ENCODE measurements around the gene FARP1.

Gene FARP1

DNA sequence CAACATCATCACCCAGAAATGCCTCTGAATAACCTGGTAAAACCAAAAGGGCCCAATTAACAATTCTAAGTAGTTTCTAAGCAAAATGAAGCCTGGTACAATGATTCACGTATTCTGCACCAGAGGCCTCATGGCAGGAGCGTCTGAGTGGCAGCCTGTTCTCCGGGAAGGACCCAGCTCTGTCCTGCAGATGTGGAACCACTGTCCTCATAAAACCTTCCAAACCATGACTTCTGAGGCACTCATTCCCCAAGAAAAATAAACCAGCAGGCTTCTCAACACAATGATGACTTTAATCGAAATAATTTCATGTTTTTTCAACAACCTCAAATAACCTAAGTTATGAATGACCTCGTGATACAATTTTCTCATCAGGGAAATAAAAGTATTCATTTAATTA is 344.1 kb downstream of the FARP1 start:
- Histone ChIP-seq H3K4me1 (ENCODE audit: control insufficient read depth, insufficient read depth, low read length) (peaks cover 57% of the 10 kb centered on the region), H3K4me3 (ENCODE audit: low read length) (no peak overlapping the region), H3K27me3 (replicated peaks; ENCODE audit: control insufficient read depth, insufficient read depth, low read length) (no peaks in the 10 kb centered on the region), H3K9me3 (ENCODE audit: control insufficient read depth, low read length) (no peaks in the 10 kb centered on the region), H3K36me3 (ENCODE audit: control insufficient read depth, insufficient read depth, low read length, severe bottlenecking) (no peaks in the 10 kb centered on the region), H3K9ac (ENCODE audit: low read length) (no peak overlapping the region)
- no peak for DNase-seq (ENCODE audit: low read depth)

DNA sequence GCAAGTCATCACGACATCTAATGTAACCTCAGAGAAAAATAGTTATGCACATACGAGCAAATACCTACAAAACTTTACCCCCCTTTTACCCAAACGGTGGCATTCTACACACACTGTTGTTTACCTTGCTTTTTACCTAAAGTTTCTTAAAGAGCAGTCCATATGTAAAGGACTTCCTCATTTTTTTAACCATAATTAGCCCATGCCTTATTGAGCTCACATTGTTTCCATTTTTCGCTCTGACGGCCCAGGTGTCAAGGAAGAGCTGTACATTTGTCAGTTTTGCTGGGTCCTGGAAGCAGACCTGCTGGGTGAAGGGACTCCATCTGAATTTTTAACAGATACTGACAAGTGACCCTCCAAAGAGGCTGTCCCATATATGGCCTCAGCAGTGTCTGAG is 344.6 kb downstream of the FARP1 start:
- Histone ChIP-seq H3K36me3 (ENCODE audit: control insufficient read depth, insufficient read depth, low read length, severe bottlenecking) (no peaks in the 10 kb centered on the region), H3K4me1 (ENCODE audit: control insufficient read depth, insufficient read depth, low read length) (peaks cover 55% of the 10 kb centered on the region), H3K9ac (ENCODE audit: low read length) (no peak overlapping the region), H3K4me3 (ENCODE audit: low read length) (no peak overlapping the region), H3K27me3 (replicated peaks; ENCODE audit: control insufficient read depth, insufficient read depth, low read length) (no peaks in the 10 kb centered on the region), H3K9me3 (ENCODE audit: control insufficient read depth, low read length) (no peaks in the 10 kb centered on the region)
- no peak for DNase-seq (ENCODE audit: low read depth)

DNA sequence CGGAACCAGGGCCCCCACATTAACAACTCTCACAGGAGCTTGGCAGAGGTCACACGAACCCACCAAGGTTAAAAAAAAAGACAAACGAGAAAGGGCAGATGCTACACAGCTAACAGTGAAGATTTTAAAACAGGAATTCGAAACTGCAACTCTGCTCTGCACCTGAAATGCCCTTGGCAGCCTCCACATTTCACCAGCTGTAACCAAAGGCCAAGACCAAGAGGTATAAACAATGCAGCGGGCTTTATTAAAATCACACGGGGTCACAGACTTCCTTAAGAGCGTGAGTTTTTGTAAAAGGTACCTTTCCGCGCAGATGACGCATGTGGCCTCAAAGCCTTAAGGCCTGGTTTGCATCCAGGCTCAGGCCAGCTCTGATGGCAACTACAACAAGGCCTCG is 345.8 kb downstream of the FARP1 start:
- Histone ChIP-seq H3K9me3 (ENCODE audit: control insufficient read depth, low read length) (no peaks in the 10 kb centered on the region), H3K4me3 (ENCODE audit: low read length) (no peak overlapping the region), H3K4me1 (ENCODE audit: control insufficient read depth, insufficient read depth, low read length) (peaks cover 53% of the 10 kb centered on the region), H3K36me3 (ENCODE audit: control insufficient read depth, insufficient read depth, low read length, severe bottlenecking) (no peaks in the 10 kb centered on the region), H3K27me3 (replicated peaks; ENCODE audit: control insufficient read depth, insufficient read depth, low read length) (no peaks in the 10 kb centered on the region), H3K9ac (ENCODE audit: low read length) (no peak overlapping the region)
- no peak for DNase-seq (ENCODE audit: low read depth)

DNA sequence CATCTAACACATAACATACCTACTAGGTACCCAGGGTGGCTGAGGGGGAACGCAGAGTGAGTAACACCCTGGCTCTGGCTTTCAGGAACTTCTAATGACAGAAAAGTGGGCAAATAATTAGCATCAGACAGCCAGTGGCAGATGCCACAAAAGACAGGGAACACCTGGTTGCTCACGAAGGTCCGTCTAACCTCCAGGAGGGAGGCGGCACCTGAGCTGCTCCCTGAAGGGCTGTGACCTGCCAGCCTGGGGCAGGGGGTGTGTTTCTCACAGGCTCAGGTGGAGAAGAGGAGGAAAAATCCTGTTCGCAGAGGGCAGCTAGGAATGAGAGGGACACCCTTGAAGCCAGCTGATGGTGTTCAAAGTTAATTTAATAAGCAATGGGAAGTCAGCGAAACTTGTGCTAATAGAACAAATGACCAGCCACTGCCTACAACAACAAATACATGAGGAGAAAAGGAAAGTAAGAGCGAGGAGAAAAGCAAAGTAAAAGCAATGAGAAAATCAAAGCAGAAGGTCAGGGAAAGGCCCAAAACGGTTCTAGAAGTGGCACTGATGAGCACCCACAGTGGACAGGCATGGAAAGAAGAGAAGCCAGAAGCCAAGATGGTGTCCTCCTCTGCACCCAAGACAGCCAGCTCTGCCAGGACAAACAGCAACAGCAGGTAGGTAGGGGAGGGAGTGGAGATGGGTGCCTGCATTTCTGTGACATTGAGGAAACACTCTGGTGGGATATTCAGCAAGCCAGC is 346.7 kb downstream of the FARP1 start:
- Histone ChIP-seq H3K4me1 (ENCODE audit: control insufficient read depth, insufficient read depth, low read length) (peaks cover 48% of the 10 kb centered on the region), H3K9me3 (ENCODE audit: control insufficient read depth, low read length) (no peaks in the 10 kb centered on the region), H3K27me3 (replicated peaks; ENCODE audit: control insufficient read depth, insufficient read depth, low read length) (no peaks in the 10 kb centered on the region), H3K36me3 (ENCODE audit: control insufficient read depth, insufficient read depth, low read length, severe bottlenecking) (no peaks in the 10 kb centered on the region), H3K9ac (ENCODE audit: low read length) (no peak overlapping the region), H3K4me3 (ENCODE audit: low read length) (no peak overlapping the region)
- DNase-seq (ENCODE audit: low read depth), result no peak

DNA sequence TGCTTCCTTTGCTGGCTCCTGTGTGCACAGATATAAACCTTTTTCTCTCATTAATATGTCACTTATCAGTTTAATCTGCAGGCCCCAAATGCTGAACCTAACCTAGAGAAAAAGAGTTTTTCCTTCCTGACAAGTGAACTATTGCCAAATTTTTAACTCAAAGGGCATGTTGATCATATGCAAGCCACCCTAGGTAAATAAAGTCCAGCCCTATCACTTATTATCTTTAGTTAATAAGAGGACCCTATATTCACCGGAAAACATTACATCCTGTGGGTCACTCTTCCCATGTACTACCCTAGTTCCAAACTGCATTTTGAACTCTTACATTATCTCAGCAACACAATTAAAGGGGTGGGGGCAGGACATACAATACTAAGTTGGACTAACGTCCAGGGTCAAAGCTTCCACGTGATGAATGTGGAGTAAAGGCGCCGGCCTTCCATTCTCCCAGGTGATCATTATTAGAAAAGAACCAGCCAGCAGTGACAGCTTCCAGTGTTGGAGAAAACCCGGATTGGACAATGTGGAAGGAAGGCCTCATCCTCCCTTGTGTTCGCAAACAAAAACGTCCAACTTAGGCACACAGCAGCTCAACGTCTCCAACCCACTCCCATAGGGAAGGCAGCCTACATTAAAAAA is 347.4 kb downstream of the FARP1 start:
- Histone ChIP-seq H3K36me3 (ENCODE audit: control insufficient read depth, insufficient read depth, low read length, severe bottlenecking) (no peaks in the 10 kb centered on the region), H3K4me1 (ENCODE audit: control insufficient read depth, insufficient read depth, low read length) (peaks cover 48% of the 10 kb centered on the region), H3K9me3 (ENCODE audit: control insufficient read depth, low read length) (no peaks in the 10 kb centered on the region), H3K4me3 (ENCODE audit: low read length) (no peak overlapping the region), H3K27me3 (replicated peaks; ENCODE audit: control insufficient read depth, insufficient read depth, low read length) (no peaks in the 10 kb centered on the region), H3K9ac (ENCODE audit: low read length) (no peak overlapping the region)
- DNase-seq (ENCODE audit: low read depth), result no peak

DNA sequence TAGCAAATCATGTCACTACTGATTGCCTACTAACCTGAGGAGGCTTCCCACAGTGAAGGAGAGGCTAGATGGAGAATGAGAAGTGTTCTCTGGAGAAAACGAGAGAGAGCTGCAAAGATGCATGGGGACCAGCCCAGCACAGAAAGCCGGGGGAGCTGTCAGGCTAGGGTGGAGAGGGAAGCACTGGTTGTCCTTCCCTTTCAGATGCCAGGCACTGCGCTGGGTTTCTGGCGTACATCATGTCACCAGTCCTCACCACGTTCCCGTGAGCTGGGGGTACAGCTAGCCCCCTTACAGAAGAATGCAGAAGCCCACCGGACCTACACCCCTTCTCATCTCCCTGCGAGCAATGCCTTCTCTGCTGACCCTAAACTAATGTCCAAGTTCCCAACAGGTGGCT is 348.0 kb downstream of the FARP1 start:
- Histone ChIP-seq H3K27me3 (replicated peaks; ENCODE audit: control insufficient read depth, insufficient read depth, low read length) (no peaks in the 10 kb centered on the region), H3K9ac (ENCODE audit: low read length) (no peak overlapping the region), H3K4me1 (ENCODE audit: control insufficient read depth, insufficient read depth, low read length) (peaks cover 52% of the 10 kb centered on the region), H3K4me3 (ENCODE audit: low read length) (no peak overlapping the region), H3K9me3 (ENCODE audit: control insufficient read depth, low read length) (no peaks in the 10 kb centered on the region), H3K36me3 (ENCODE audit: control insufficient read depth, insufficient read depth, low read length, severe bottlenecking) (no peaks in the 10 kb centered on the region)
- DNase-seq (ENCODE audit: low read depth), result no peak

DNA sequence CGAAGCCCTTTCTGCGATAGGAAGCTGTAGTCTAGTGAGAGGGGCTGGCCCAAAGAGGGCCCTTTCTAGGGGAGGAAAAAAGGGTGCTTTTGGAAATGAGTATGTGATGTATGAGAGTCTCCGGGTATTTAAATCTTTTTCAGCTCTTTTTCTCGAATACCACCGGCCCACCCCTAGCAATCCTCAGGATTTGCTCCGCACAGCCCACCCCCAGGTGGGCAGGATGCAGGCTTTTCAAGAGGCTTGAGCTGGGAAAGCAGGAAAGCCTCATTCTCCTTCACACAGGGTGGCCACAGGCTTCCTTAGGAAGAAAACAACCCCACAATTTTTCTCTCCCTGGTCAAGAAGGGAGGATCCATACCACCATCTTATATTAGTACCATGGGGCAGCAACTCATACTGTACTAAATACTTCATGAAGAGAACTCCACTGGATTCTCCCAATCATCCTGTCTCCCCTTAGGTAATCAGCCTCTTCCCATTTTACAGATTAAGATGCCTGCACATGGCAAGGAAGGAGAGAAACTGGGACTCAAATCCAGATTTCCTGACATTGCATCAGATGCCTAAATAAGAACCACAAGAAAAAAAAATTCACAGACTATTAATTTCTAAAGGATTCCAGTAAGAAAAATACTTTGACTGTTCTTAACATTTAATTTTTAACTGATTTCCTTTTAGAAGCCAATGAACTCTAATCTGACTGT is 349.6 kb downstream of the FARP1 start:
- Histone ChIP-seq H3K27me3 (replicated peaks; ENCODE audit: control insufficient read depth, insufficient read depth, low read length) (no peaks in the 10 kb centered on the region), H3K36me3 (ENCODE audit: control insufficient read depth, insufficient read depth, low read length, severe bottlenecking) (no peaks in the 10 kb centered on the region), H3K9ac (ENCODE audit: low read length) (peak overlapping the region; percentile 46), H3K4me3 (ENCODE audit: low read length) (no peak overlapping the region), H3K9me3 (ENCODE audit: control insufficient read depth, low read length) (no peaks in the 10 kb centered on the region), H3K4me1 (ENCODE audit: control insufficient read depth, insufficient read depth, low read length) (peaks cover 58% of the 10 kb centered on the region)
- peak; percentile 62 for DNase-seq (ENCODE audit: low read depth)

DNA sequence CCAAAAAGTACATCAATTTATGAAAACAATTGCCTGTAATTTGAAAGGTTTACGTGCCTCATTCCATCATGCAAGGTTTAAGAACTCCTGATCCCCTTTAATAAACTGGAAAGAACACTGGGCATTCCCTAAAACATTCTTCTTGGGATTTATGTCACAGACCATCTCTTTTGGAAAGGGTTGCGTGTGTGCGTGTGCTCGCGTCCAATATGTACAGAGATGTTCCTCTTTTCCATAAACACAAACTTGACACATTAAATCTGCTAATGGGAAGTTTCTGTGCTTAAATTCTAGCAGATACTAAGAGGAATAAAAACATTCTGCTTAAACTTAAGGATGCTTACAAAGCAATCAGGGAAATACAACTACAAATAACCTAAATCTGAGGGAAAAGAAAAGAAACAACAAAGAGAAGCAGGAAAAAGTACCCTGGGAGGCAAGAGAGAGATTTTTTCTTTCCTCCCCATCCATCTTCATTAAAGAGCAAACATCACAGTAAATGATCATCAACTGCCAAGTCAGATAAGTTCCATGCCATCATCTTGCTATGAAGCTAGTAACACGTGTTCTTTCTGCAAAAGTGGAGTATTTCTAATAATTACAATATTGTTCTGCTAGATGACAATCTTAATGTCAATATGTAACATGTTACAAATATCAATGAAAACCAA is 350.3 kb downstream of the FARP1 start:
- Histone ChIP-seq H3K4me3 (ENCODE audit: low read length) (no peak overlapping the region), H3K9me3 (ENCODE audit: control insufficient read depth, low read length) (no peaks in the 10 kb centered on the region), H3K36me3 (ENCODE audit: control insufficient read depth, insufficient read depth, low read length, severe bottlenecking) (no peaks in the 10 kb centered on the region), H3K9ac (ENCODE audit: low read length) (peak overlapping the region; percentile 46), H3K27me3 (replicated peaks; ENCODE audit: control insufficient read depth, insufficient read depth, low read length) (no peaks in the 10 kb centered on the region), H3K4me1 (ENCODE audit: control insufficient read depth, insufficient read depth, low read length) (peaks cover 55% of the 10 kb centered on the region)
- no peak for DNase-seq (ENCODE audit: low read depth)

DNA sequence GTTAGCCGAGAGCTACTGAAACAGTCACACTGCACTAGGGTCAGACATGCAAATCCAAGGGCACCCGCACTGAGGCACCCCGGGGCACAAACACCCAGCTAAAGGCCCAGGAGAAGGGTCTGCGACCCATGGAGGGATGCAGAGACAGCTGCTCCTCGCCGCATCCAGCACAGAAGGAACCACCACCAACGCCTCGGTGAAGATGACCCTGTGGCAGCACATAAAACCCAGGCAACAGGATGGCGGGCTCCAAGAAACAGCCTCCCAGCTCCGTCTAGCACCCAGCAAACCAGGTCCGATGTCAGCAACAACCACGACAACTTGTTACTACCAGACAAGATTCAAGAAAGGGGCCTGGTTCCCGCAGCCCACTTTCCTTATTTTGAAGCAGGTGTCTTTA is 351.9 kb downstream of the FARP1 start:
- peaks cover 6% of the 10 kb centered on the region for H3K36me3 ChIP-seq (ENCODE audit: control insufficient read depth, insufficient read depth, low read length, severe bottlenecking)
- peak overlapping the region; percentile 83 for H3K9ac ChIP-seq (ENCODE audit: low read length)
- H3K4me3 ChIP-seq (ENCODE audit: low read length), result peak overlapping the region; percentile 72
- H3K27me3 ChIP-seq (replicated peaks; ENCODE audit: control insufficient read depth, insufficient read depth, low read length), result no peaks in the 10 kb centered on the region
- no peak for DNase-seq (ENCODE audit: low read depth)
- no peaks in the 10 kb centered on the region for H3K9me3 ChIP-seq (ENCODE audit: control insufficient read depth, low read length)
- H3K4me1 ChIP-seq (ENCODE audit: control insufficient read depth, insufficient read depth, low read length), result peaks cover 55% of the 10 kb centered on the region

DNA sequence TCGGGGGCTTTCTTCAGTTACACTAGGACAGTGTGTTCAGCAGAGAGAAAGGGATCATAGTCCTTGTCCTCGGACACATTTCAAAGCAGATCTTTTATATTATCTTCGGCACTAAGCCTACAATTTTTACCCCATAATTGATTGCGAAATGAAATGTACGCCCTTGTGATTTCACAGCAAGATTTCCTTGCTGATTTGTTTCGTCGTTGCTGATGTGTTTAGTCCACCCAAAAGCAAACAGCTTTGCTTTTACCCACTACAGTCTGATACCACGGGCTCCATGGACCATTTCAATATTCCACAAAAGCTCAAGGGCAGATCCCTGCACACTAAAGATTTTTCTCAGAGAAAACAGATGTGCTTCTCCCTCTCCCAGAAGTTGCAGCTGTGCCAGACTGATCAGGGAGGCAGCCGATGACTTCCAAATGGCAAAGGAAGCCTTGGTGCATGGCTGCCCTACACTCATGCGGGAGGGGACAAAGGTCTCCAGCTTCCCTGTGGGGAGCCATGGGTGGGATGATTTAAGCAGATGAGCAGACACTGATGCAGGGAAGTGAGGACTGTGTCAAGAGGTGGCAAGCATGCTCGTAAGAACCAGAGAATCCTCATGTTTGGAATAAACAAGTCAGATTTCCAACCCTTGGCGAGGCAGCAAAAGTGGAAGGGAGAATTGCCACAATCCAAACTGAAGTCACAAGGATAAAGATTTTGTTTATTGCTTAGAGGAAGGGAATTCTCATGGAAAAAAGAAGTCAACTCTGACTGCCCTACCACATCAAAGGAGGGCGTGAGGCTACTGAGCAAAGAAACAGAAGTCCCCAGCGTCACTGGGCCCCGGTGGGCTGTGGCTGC is 353.0 kb downstream of the FARP1 start:
- Histone ChIP-seq H3K9me3 (ENCODE audit: control insufficient read depth, low read length) (no peaks in the 10 kb centered on the region), H3K4me3 (ENCODE audit: low read length) (peak overlapping the region; percentile 72), H3K36me3 (ENCODE audit: control insufficient read depth, insufficient read depth, low read length, severe bottlenecking) (peaks cover 6% of the 10 kb centered on the region), H3K27me3 (replicated peaks; ENCODE audit: control insufficient read depth, insufficient read depth, low read length) (no peaks in the 10 kb centered on the region), H3K4me1 (ENCODE audit: control insufficient read depth, insufficient read depth, low read length) (peaks cover 50% of the 10 kb centered on the region), H3K9ac (ENCODE audit: low read length) (peak overlapping the region; percentile 83)
- DNase-seq (ENCODE audit: low read depth), result peak; percentile 55

Measured in adipocyte (in vitro differentiated cells).